UCSD-AML1 (cell line): ENCODE results near the gene CARS1.

Experiments
- DNase-seq: peaks from one replicate; lab custom pipeline; 2025; ENCODE audit not compliant: unreplicated experiment; lab: John Stamatoyannopoulos, UW

Gene CARS1

GRCh38 chr11:3057069-3057963, at the start of gene CARS1:
Gene CARS1 (minus strand): TSS chr11:3057423. CDS start chr11:3057367, 56 bp downstream.
- DNase-seq: peak; percentile 93

- DNase-seq: no peak
These were observed 48.8 kb upstream of the CARS1 start for GRCh38 chr11:3105791-3106735.

- no peak for DNase-seq
These were observed 48.0 kb upstream of the CARS1 start for GRCh38 chr11:3104961-3105790.

GRCh38 chr11:3104051-3104714, 47.0 kb upstream of the CARS1 start:
- no peak for DNase-seq

GRCh38 chr11:3103076-3103475, 45.9 kb upstream of the CARS1 start:
- DNase-seq: no peak

- DNase-seq: no peak
These were observed 45.4 kb upstream of the CARS1 start for GRCh38 chr11:3102641-3102921.

GRCh38 chr11:3101921-3102640, 44.9 kb upstream of the CARS1 start:
- no peak for DNase-seq

- no peak for DNase-seq
These were observed 42.0 kb upstream of the CARS1 start for GRCh38 chr11:3099178-3099577.

- no peak for DNase-seq
These were observed 39.8 kb upstream of the CARS1 start for GRCh38 chr11:3096909-3097530.

GRCh38 chr11:3095712-3096361, 38.6 kb upstream of the CARS1 start:
- no peak for DNase-seq

- no peak for DNase-seq
These were observed 37.1 kb upstream of the CARS1 start for GRCh38 chr11:3094223-3094824.

GRCh38 chr11:3093281-3094191, 36.3 kb upstream of the CARS1 start:
- no peak for DNase-seq

GRCh38 chr11:3092603-3093141, 35.4 kb upstream of the CARS1 start:
- no peak for DNase-seq

- DNase-seq: peak; percentile 65
These were observed 34.8 kb upstream of the CARS1 start for GRCh38 chr11:3091846-3092602.

- no peak for DNase-seq
These were observed 34.0 kb upstream of the CARS1 start for GRCh38 chr11:3091081-3091845.
